ENCODE measurements around the gene HOMEZ.

- TF ChIP-seq EP300 (IDR thresholded peaks at IDR 0.05) (no peak), CTCF (IDR thresholded peaks at IDR 0.05) (no peak), POLR2A (IDR thresholded peaks at IDR 0.05) (no peak), POLR2AphosphoS5 (IDR thresholded peaks at IDR 0.05) (no peak)
Observed at GRCh38 chr14:23299211-23299957, 13.5 kb upstream of the HOMEZ start.

All from suprapubic skin (tissue), 4 donors.